Stimulated activated CD8-positive, alpha-beta memory T cell treated with anti-CD3 and anti-CD28 coated beads, Interleukin-7, amount 100 ng/mL, for 48 hours (primary cell): ENCODE measurements around the gene TTC6.
"Not testable (repeated sequence)": the region's sequence is repeated elsewhere in the genome, so short reads cannot be mapped to it uniquely, and the experiment has no call there.

Experiments
- DNase-seq, 2 donors: peaks; one replicate each; pipeline ENCODE4 v3.0.0-alpha.2; 2020; ENCODE audit warnings: low read depth in 1 of 2; ENCODE audit errors: extremely low read depth in 1 of 2

The TTC6 gene

GRCh38 chr14:37594971-37595808 lies at the start of gene TTC6, which contains the start of gene FOXA1:
Gene TTC6 (plus strand): TSS chr14:37595629. CDS start chr14:37622065, 26,436 bp downstream.
Gene FOXA1 (minus strand): TSS chr14:37595249. CDS start chr14:37594972, 277 bp downstream.
- no peak for DNase-seq

- no peak for DNase-seq
These were observed 48.6 kb upstream of the TTC6 start for GRCh38 chr14:37546621-37547447.

GRCh38 chr14:37550511-37550910 lies 44.9 kb upstream of the TTC6 start:
- no peak for DNase-seq

- no peak for DNase-seq
These were observed 44.3 kb upstream of the TTC6 start for GRCh38 chr14:37551119-37551518.

GRCh38 chr14:37553935-37554550 lies 41.4 kb upstream of the TTC6 start:
- DNase-seq: no peak

GRCh38 chr14:37555596-37555995 lies 39.8 kb upstream of the TTC6 start:
- not testable (repeated sequence) for DNase-seq

- no peak for DNase-seq
These were observed 36.7 kb upstream of the TTC6 start for GRCh38 chr14:37558740-37559139.

- DNase-seq: no peak
These were observed 36.0 kb upstream of the TTC6 start for GRCh38 chr14:37559386-37559785.

- no peak for DNase-seq
These were observed 32.2 kb upstream of the TTC6 start for GRCh38 chr14:37563189-37563588.

GRCh38 chr14:37565550-37565949 lies 29.9 kb upstream of the TTC6 start:
- no peak for DNase-seq

- no peak for DNase-seq
These were observed 28.5 kb upstream of the TTC6 start for GRCh38 chr14:37566811-37567371.

GRCh38 chr14:37569729-37570128 lies 25.7 kb upstream of the TTC6 start:
- no peak for DNase-seq

GRCh38 chr14:37571391-37571790 lies 24.0 kb upstream of the TTC6 start:
- DNase-seq: no peak

- DNase-seq: no peak
These were observed 22.1 kb upstream of the TTC6 start for GRCh38 chr14:37573356-37573755.

GRCh38 chr14:37579274-37579673 lies 16.2 kb upstream of the TTC6 start:
- DNase-seq: no peak

GRCh38 chr14:37580146-37580545 lies 15.3 kb upstream of the TTC6 start:
- no peak for DNase-seq

- DNase-seq: no peak
These were observed 11.8 kb upstream of the TTC6 start for GRCh38 chr14:37583358-37584210.

GRCh38 chr14:37584211-37585100 lies 11.0 kb upstream of the TTC6 start:
- no peak for DNase-seq

- DNase-seq: no peak
These were observed 10.3 kb upstream of the TTC6 start for GRCh38 chr14:37585101-37585511.
